Skin epidermis (tissue), 12 donors: ENCODE data around the gene REXO4.
"Not testable (repeated sequence)": the region's sequence is repeated elsewhere in the genome, so short reads cannot be mapped to it uniquely, and the experiment has no call there.

ENCODE experiments used
- H3K27ac ChIP-seq, 21 experiments: fragments of 200-600 bp; sonication (generic) in 11 of 21; one replicate each; pipeline ENCODE4 v1.5.0; 2020; ENCODE audit warnings: mild to moderate bottlenecking in 3 of 21, inconsistent platforms in 2 of 21, moderate library complexity in 2 of 21
- H3K4me3 ChIP-seq, 7 experiments: fragments of 200-600 bp; sonication (generic) in 2 of 7; one replicate each; pipeline ENCODE4 v1.5.0; 2020; ENCODE audit warnings: inconsistent platforms in 2 of 7, mild to moderate bottlenecking in 2 of 7, moderate library complexity in 1 of 7

The REXO4 gene

DNA sequence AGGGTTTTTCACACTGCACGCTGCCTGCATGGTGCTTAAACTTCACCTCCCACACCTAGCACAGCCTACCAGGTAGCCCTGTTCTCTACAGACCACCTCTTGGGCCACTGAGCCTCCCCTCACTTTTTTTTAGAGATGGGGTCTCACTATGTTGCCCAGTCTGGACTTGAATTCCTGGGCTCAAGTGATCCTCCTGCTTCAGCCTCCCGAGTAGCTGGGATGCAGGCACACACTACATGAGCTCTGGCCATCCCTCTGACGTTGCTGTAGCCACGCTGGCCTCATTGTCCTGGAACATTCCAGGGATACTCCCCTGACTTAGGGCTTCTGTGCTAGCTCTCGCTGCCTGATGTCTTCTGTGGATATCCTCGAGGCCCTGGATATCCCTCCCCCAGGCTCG lies 34.8 kb upstream of the REXO4 start:
- H3K27ac ChIP-seq, result no peak overlapping the region
- H3K4me3 ChIP-seq, result no peak overlapping the region

DNA sequence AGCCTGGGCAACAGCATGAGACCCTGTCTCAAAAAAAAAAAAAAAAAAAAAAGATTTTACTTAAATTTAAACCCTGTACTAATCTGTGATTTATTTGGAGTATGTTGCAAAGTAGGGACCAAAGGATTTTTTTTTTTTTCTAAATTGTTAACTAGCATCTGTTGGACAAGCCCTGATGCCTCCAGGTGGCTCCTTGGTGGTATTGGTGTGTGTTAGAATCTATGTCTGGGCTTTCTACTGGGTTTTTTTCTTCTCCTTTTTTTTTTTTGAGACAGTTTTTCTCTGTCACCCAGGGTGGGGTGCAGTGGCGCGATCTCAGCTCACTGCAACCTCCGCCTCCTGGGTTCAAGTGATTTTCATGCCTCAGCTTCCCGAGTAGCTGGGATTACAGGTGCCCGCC lies 34.1 kb upstream of the REXO4 start:
- not testable (repeated sequence) for H3K4me3 ChIP-seq, H3K27ac ChIP-seq

DNA sequence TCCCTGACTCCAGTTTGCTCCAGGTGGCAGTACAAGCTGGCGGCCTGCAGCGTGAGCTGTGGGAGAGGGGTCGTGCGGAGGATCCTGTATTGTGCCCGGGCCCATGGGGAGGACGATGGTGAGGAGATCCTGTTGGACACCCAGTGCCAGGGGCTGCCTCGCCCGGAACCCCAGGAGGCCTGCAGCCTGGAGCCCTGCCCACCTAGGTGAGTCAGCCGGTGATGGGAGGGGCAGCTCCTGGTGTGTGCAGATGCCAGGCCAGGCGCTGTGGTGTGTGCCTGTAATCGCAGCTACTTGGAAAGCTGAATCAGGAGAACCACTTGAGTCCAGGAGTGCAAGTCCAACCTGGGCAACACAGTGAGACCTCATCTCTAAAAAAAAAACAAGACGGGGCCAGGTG lies 31.9 kb upstream of the REXO4 start:
- Histone ChIP-seq H3K27ac (no peak overlapping the region), H3K4me3 (no peak overlapping the region)

DNA sequence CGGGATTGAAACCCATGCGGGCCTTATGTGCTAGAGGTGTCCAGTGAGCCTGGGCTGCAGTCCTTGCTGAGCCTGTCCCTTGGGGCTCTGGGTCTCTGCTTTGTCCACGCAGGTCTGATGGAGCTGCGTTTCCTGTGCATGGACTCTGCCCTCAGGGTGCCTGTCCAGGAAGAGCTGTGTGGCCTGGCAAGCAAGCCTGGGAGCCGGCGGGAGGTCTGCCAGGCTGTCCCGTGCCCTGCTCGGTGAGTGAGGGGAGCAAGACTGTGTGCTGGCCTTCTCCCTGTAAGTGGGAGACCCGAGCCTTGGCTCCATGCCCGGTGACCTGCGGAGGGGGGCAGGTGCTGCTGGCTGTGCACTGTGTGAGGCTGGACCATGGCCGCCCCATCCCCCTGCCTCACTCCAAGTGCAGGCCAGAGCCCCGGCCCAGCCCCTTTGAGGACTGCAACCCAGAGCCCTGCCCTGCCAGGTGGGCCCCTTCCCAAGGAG lies 30.7 kb upstream of the REXO4 start:
- H3K27ac ChIP-seq, result no peak overlapping the region

DNA sequence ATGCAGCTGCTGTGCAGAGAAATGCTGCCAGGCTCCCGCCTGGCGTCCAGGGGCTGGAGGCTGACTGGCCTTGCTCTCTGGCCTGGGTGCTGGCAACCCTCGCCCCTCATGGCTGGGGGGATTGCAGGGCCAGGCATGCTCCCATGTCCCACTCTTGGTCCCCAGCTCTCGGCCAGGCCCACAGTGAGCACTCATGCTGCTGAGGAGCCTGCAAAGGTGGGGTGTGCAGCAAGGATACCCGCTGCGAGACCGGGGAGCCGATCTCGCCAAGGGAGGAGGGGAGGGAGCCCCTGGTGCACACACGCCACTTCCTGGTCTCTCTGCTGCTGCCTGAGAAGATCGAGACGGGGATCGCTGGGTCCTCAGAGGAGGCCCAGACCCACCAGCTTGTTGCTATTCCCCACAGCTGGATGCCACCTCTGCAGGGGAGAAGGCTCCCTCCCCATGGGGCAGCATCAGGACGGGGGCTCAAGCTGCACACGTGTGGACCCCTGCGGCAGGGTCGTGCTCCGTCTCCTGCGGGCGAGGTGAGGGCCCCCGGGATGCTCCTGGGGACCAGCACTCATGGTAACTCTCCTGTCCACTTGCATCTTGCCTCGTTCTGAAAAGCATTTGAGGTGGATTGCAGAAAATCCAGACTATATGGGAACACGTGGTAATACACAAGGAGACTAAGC lies 27.6 kb upstream of the REXO4 start:
- Histone ChIP-seq H3K4me3 (no peak overlapping the region), H3K27ac (no peak overlapping the region)

More for the DNA sequence above, 30.7 kb upstream of the REXO4 start:
- no peak overlapping the region for H3K4me3 ChIP-seq

DNA sequence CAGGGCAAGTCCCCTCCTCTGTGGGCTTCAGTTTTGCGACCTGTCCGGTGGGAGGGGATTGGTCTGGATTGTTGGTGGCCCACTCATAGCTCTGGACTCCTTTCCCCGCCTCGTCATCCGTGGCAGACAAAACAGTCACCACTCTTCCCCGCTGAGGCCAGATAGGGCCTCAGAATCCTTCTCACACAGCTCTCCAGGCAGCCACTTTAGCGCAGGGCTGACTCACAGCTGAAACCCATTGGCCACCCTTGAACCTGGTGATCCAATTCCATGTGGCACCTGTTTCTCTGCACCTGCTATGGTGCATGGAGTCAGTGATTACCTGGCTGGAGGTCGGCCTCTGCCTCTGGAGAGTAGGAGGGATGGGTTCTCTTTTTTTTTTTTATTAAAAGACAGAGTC lies 26.2 kb upstream of the REXO4 start:
- Histone ChIP-seq H3K27ac (no peak overlapping the region), H3K4me3 (no peak overlapping the region)

DNA sequence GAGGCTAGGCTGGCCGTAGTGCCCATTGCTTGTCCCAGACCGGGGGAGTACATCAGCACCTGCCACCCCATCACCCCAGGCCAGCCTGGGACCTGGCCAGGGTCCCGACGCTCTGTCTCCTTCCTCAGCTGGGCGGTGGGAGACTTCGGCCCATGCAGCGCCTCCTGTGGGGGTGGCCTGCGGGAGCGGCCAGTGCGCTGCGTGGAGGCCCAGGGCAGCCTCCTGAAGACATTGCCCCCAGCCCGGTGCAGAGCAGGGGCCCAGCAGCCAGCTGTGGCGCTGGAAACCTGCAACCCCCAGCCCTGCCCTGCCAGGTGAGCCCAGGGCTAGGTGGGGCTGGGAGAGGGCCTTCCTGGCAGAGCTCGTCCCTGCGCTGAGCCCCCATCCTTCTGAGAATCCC lies 25.4 kb upstream of the REXO4 start:
- Histone ChIP-seq H3K27ac (no peak overlapping the region), H3K4me3 (no peak overlapping the region)

DNA sequence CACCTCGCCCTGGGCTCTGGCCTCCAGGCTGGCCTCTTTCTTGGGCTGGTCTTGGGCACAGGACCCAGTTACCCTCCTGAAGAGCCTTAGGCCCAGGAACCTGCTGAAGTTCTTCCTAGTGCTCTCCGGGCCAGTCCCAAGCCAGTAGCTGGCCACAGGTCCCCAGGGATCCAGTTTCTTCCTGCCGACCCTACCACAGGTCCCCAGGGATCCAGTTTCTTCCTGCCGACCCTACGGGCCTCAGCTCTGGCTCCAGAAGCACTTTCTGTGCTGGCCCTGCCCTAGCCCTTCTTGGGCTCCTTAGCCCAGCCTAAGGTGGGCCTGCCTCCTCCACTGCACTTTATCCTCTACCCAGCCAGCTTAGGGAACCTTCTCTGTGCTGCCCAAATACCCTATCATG lies 23.8 kb upstream of the REXO4 start:
- Histone ChIP-seq H3K27ac (no peak overlapping the region), H3K4me3 (no peak overlapping the region)

DNA sequence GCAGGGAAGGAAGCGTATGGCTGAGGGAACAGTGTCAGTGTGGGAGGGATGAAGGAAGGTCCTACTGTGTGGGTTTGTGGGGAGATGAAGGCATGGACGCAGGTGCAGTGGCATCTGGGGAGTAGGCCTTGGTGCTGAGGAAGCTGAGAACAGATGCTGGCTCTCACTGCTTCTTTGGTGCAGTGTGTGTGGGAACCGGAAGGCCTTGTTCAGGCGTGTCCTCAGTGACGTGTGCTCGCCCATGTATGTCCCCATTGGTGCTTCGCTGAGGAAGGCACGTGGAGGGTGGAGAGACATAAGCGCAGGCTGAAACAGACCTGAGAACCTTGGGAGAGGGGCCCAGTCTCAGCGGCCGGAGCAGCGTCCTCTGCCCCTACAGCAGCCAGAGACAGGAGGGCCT lies 23.1 kb upstream of the REXO4 start:
- H3K27ac ChIP-seq, result no peak overlapping the region
- H3K4me3 ChIP-seq, result no peak overlapping the region

DNA sequence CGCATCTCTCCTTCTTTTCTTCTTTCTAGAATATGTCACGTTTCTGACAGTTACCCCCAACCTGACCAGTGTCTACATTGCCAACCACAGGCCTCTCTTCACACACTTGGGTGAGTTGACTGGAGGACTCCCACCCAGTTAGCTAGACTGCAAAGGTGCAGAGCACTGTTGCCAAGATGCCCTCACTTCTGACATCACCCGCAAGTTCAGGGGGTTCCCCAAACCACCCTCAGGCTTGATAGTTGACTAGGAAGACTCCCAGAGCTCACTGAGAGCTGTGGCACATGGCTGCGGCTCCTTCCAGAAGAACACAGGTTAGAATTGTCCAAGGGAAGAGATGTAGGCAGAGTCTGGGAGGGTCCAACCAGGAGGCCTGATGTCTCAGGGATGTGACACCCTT lies 21.5 kb upstream of the REXO4 start:
- H3K4me3 ChIP-seq, result no peak overlapping the region
- H3K27ac ChIP-seq, result no peak overlapping the region

DNA sequence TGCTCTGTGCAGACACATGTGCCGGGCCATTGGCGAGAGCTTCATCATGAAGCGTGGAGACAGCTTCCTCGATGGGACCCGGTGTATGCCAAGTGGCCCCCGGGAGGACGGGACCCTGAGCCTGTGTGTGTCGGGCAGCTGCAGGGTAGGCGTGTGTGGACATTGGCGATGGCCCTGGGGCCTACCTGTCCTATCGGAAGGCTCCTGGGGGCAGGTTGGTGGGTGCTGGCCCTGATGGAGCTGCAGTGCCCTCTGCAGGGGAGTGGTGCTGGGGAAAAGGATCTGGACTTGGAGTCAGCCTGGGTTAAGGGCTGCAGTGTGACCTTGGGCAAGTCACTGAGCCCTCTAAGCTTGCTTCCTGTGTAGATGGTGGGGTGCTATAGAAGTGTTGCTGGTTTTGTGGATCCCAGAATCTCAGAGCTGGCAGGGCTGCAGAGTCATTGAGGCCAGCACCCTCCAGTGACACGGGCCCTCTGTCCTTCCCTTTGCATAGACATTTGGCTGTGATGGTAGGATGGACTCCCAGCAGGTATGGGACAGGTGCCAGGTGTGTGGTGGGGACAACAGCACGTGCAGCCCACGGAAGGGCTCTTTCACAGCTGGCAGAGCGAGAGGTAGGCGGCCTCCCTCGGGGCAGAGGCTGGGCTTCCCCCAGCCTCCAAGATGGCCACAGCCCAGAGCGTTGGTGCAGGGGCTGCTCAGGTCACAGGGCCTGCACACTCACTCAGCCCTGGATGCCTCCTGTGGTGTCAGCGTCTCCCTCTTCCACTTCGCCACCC lies 20.1 kb upstream of the REXO4 start:
- Histone ChIP-seq H3K27ac (no peak overlapping the region), H3K4me3 (no peak overlapping the region)

DNA sequence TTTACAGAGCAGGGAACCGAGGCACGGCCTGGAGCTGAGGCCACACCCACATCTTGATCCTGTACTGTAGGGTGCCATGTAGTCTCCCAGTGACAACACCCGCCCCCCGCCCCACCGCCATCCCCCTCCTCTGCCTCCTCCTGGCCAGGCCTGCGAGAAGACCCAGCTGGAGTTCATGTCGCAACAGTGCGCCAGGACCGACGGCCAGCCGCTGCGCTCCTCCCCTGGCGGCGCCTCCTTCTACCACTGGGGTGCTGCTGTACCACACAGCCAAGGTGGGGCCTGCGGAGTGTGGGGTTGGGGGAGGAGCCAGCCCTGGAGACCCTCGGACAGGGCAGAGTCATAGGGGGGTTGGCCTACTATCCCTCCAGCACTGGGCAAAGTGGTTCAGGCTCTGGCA lies 18.9 kb upstream of the REXO4 start:
- Histone ChIP-seq H3K27ac (no peak overlapping the region), H3K4me3 (no peak overlapping the region)

DNA sequence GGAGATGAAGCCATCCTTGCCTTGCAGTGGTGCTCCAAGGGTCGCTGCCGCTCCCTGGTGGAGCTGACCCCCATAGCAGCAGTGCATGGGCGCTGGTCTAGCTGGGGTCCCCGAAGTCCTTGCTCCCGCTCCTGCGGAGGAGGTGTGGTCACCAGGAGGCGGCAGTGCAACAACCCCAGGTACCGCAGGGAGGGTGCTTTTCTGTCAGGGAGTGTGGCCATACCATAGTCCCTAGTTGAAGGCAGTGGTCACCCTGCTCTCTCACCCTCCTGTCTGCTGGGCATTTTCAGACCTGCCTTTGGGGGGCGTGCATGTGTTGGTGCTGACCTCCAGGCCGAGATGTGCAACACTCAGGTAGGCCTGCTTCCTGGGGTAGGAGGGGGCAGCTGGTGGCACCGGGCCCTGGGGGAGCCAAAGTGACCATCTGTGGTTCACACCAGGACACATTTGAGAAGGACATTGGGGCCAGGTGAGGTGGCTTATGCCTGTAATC lies 15.6 kb upstream of the REXO4 start:
- Histone ChIP-seq H3K27ac (no peak overlapping the region), H3K4me3 (no peak overlapping the region)

DNA sequence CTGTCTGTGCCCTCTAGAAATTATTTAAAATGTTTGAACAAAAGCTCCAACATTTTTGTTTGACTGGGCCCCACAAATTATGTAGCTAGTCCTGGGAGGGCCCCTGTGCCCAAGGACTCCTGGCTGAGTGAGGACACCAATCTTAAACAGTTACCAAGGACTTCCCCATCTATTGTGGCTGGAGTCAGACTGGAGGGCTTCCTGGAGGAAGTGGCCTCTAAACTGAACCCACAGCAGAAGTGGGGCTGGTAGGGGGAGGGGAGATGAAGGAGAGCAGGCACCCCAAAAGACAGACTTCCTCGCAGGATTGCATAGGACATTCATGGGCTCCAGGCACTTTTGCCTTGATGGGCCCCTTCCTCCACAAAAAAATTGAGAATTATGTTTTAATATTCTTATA lies 12.4 kb upstream of the REXO4 start:
- Histone ChIP-seq H3K27ac (no peak overlapping the region), H3K4me3 (no peak overlapping the region)

DNA sequence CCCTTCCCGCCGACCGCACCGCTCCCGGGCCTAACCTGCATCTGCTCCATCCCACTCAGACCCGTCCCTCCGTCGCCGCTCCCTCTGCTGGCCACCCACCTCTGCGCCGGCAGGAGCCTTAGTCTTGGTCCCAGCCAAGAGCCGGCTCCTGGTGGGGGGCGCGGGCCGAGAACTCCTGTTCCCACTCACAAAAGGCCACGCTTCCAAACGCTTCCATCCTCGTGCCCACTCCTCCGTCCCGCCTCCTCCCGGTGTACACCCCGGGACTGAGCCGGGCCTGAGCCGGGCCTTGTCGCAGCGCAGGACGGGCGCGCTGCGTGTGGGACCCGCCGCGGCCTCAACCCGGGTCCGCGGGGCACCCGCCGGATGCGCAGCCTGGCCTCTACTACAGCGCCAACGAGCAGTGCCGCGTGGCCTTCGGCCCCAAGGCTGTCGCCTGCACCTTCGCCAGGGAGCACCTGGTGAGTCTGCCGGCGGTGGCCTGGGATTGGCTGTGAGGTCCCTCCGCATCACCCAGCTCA lies 11.9 kb upstream of the REXO4 start:
- Histone ChIP-seq H3K27ac (no peak overlapping the region), H3K4me3 (no peak overlapping the region)

DNA sequence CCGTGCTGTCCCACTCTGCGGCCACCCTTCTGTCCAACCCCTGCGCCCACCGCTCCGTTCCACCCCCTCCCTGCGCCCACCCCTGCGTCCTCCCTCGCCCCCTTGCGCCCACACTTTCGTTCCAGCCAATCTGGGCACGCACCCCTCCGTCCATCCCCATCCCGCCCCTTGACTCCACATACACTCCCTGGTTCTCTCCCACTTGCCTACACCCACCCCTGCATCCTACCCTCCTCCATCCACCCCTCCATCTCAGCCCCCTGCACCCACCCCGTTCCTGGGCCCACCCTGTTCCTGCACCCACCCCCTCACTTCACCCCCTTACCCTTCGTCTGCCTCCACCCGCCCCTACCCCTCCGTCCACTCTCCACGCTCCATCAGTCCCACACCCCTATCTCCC lies 11.4 kb upstream of the REXO4 start:
- H3K27ac ChIP-seq, result no peak overlapping the region
- H3K4me3 ChIP-seq, result peak overlapping the region in 1 of 7 experiments; percentile 35

DNA sequence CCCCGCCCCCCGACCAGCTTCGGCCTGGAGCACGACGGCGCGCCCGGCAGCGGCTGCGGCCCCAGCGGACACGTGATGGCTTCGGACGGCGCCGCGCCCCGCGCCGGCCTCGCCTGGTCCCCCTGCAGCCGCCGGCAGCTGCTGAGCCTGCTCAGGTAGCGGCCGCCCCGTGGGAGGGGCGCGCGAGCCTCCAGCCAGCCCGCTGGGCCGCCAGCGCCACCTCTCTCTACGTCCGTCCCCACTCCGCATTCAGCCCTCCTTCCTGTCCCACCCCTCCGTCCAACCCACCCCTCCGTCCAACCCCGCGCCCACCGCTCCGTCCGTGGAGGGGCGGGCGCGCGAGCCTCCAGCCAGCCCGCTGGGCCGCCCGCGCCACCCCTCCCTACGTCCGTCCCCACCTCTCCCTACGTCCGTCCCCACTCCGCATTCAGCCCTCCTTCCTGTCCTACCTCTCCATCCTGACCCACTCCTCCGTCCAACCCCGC lies 10.8 kb upstream of the REXO4 start:
- H3K4me3 ChIP-seq, result peak overlapping the region in 4 of 7 experiments; percentile 12 to 35 (median 21)

DNA sequence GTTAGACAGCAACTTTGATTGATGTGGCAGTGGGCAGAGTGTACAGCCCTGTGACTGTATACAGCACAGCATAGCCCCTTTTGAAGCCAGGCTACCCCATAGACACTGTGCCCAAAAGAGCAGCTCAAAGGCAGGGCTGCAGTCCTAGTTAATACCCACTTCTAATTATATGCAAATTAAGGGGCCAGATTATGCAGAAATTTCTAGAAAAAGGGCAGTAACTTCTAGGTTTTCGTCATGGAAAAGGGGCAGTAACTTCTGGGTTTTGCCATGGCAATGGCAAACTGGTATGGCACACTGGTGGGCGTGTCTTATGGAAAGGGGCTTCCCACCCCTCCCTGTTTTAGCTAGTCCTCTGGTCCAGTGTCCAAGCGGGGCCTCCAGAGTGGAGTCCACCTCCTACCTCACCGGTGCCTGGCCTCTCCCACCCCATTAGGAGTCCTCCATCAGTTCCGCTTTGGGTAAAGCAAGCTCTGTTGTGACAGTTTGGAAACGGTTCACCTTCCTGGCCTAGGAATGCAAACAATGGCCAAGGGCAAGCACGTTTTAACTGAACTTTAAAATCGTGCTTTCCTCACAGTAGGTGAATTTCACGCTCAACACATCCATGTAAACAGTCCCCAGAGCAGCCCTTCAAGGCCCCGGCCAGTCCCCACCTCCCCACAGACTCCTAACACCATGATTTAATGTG lies 10.0 kb upstream of the REXO4 start:
- H3K27ac ChIP-seq, result no peak overlapping the region
- H3K4me3 ChIP-seq, result no peak overlapping the region

More for the DNA sequence above, 10.8 kb upstream of the REXO4 start:
- H3K27ac ChIP-seq, result no peak overlapping the region

DNA sequence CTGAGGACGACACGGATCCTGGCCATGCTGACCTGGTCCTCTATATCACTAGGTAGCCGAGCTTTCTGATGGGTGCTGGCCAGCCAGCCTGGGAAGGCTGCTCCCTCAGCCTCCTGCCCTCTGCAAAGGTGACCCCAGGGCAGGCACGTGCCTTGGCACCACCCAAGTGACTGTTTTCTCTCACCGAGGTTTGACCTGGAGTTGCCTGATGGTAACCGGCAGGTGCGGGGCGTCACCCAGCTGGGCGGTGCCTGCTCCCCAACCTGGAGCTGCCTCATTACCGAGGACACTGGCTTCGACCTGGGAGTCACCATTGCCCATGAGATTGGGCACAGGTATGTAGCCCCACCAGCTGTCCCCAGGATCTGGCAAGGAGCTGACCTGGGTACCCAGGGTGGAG lies 8.2 kb upstream of the REXO4 start:
- Histone ChIP-seq H3K27ac (no peak overlapping the region), H3K4me3 (no peak overlapping the region)

DNA sequence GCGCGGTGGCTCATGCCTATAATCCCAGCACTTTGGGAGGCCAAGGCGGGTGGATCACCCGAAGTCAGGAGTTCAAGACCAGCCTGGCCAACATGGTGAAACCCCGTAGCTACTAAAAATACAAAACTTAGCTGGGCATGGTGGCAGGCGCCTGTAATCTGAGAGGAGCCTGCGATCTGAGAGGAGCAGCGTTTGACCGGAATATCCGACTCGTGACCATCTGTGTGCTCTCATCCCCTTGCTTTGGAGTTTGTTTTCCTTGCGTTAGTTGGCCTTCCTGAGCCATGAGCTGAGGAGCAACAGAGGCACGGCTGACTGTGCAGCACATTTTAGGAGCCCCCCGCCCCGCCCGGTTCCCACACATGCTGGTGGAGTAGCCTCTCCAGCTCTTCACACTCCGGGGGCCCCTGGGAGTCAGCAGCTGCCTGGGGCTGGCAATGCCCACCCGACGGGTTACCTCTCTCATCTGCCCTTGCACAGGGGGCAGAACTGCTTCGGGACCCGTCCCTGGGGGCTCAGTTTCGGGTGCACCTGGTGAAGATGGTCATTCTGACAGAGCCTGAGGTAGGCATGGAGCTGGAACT lies 7.3 kb upstream of the REXO4 start:
- Histone ChIP-seq H3K27ac (no peak overlapping the region), H3K4me3 (no peak overlapping the region)
